Measurements from ENCODE around the gene PPFIA4.
A peak's percentile ranks its signal among the peaks of the same experiment; 100 is the strongest.

Gene PPFIA4

GRCh38 chr1:203121186-203122015 lies 95.1 kb downstream of the PPFIA4 start:
- no peak for TF ChIP-seq CTCF (IDR thresholded peaks at IDR 0.05; ENCODE audit: borderline replicate concordance, control extremely low read depth, extremely low read depth, insufficient read depth, missing control alignments)
- in situ Hi-C loops (cut with MboI; ENCODE audit: low sequenced_read_pairs, unreplicated experiment), result no loop called here
- no peak for DNase-seq (ENCODE audit: low spot score)

GRCh38 chr1:203122159-203122558 lies 95.9 kb downstream of the PPFIA4 start:
- in situ Hi-C loops (cut with MboI; ENCODE audit: low sequenced_read_pairs, unreplicated experiment), result no loop called here
- DNase-seq (ENCODE audit: low spot score), result no peak

GRCh38 chr1:203124011-203124410 lies 97.7 kb downstream of the PPFIA4 start:
- in situ Hi-C loops (cut with MboI; ENCODE audit: low sequenced_read_pairs, unreplicated experiment), result no loop called here
- DNase-seq (ENCODE audit: low spot score), result peak; percentile 15
- no peak for TF ChIP-seq CTCF (IDR thresholded peaks at IDR 0.05; ENCODE audit: borderline replicate concordance, control extremely low read depth, extremely low read depth, insufficient read depth, missing control alignments)

More at GRCh38 chr1:203122159-203122558, 95.9 kb downstream of the PPFIA4 start:
- no peak for TF ChIP-seq CTCF (IDR thresholded peaks at IDR 0.05; ENCODE audit: borderline replicate concordance, control extremely low read depth, extremely low read depth, insufficient read depth, missing control alignments)

GRCh38 chr1:203124546-203125317 lies 98.4 kb downstream of the PPFIA4 start:
- peak; percentile 12 for DNase-seq (ENCODE audit: low spot score)
- no peak for TF ChIP-seq CTCF (IDR thresholded peaks at IDR 0.05; ENCODE audit: borderline replicate concordance, control extremely low read depth, extremely low read depth, insufficient read depth, missing control alignments)
- in situ Hi-C loops (cut with MboI; ENCODE audit: low sequenced_read_pairs, unreplicated experiment), result no loop called here

GRCh38 chr1:203126151-203126865 lies 100.0 kb downstream of the PPFIA4 start:
- in situ Hi-C loops (cut with MboI; ENCODE audit: low sequenced_read_pairs, unreplicated experiment), result no loop called here
- TF ChIP-seq CTCF (IDR thresholded peaks at IDR 0.05; ENCODE audit: borderline replicate concordance, control extremely low read depth, extremely low read depth, insufficient read depth, missing control alignments), result no peak
- DNase-seq (ENCODE audit: low spot score), result no peak

All from GM13976 (cell line).